ENCODE data around the gene BCAR1.

- TF ChIP-seq CTCF (IDR thresholded peaks at IDR 0.05) (no peak), POLR2A (IDR thresholded peaks at IDR 0.05) (no peak)
These were observed 45.2 kb upstream of the BCAR1 start for GRCh38 chr16:75296606-75297005.
